Stimulated activated naive CD4-positive, alpha-beta T cell treated with Interleukin-2 at 50 U/mL for 16 hours (primary cell): Measurements from ENCODE around the gene LAMTOR3.
"Not testable (repeated sequence)": the region's sequence is repeated elsewhere in the genome, so short reads cannot be mapped to it uniquely, and the experiment has no call there.

Experiments used
- DNase-seq: peaks from one replicate; lab custom pipeline; 2025; lab: John Stamatoyannopoulos, UW

The LAMTOR3 gene

GRCh38 chr4:99830051-99830450 lies 64.2 kb downstream of the LAMTOR3 start:
- not testable (repeated sequence) for DNase-seq

GRCh38 chr4:99828477-99828876 lies 65.8 kb downstream of the LAMTOR3 start:
- no peak for DNase-seq
